Activated CD4-positive, alpha-beta T cell treated with anti-CD3 and anti-CD28 coated beads for 4 hours (primary cell): ENCODE results near the gene PLA2G4E.

Experiments used
- DNase-seq, 2 donors: peaks; one replicate each; pipeline ENCODE4 v3.0.0-alpha.2; 2020

The PLA2G4E gene

DNA sequence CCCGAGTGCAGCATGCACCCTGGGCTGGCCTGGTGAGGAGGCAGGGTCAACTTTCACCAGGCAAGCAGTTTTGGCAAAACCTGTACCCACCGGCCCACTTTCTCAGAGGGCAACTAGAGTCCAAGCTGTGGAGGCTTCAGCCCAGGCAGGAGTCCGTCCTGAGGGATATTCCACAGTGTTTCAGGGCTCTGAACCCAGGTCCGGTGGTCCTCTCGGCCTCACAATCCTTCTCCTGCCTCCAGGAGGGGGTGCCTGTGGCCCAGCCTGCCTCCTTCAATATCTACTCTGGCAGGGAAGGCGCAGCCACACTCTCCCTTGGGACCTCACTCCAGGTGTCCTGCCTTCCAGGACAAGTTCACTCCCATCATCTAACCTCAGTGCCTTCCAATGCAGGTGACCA lies 3.9 kb downstream of the PLA2G4E start:
- DNase-seq = no peak

DNA sequence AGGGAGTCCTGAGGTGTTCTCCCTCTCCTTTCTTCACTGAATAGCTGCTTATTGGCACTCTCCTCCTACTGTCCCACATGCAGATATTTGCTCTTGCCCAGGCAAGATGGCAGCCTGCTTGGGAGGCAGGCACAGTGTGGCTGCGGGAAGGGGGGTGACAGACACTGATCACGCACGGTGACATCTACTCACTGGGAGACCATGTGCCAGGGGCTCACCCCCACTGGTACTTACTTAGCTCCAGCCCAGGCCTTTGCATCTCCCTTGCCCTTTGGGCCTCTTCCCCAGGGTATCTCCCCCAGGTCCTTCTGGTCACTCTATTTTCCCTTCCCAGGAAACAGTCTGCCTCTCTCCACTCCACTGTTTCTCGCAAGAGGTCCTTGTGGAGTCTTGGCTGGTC lies 6.4 kb downstream of the PLA2G4E start:
- no peak for DNase-seq

- DNase-seq = no peak
Measured at GRCh38 chr15:42012928-42013482, 7.8 kb downstream of the PLA2G4E start.

GRCh38 chr15:42012241-42012640 lies 8.6 kb downstream of the PLA2G4E start:
- DNase-seq = no peak

DNA sequence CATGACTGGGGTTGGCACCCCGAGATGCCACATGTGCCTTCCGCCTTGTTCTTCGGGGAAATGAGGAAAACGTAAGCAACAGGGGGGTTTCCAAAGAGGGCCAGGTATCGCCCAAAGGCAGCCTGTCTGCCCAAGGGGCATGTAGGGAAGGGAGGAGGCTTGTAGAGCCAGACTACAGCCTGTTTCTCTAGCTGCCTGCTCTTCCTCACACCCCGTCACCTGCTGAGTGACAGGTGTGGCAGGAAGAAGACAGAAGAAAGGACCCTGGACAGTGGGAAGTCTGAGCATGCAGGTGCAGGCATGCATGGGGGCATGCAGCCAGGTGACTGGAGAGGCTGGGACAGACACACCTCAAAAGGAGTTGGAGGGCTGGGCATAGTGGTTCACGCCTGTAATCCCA lies 9.8 kb downstream of the PLA2G4E start:
- no peak for DNase-seq

GRCh38 chr15:42010434-42010833 lies 10.4 kb downstream of the PLA2G4E start:
- DNase-seq = no peak

GRCh38 chr15:42009474-42009873 lies 11.4 kb downstream of the PLA2G4E start:
- DNase-seq = no peak

DNA sequence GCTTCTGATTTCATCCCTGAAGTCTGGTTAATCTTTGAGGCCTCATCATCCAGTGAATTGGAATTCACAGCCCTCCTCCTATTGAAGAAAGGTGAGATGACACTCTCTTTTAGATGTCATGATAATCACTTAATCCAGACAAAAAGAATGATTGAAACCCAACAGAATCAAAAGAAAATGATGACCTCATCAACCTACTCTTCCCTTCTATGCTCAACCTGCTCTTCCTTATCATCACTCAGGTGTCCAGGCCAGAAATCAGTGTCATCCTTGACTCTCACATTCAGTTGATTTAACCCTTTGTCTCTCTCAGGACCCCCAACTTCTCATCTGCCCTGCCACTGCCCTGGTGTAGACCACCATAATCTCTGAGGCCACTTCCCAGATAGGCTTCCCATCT lies 11.8 kb downstream of the PLA2G4E start:
- DNase-seq = no peak

DNA sequence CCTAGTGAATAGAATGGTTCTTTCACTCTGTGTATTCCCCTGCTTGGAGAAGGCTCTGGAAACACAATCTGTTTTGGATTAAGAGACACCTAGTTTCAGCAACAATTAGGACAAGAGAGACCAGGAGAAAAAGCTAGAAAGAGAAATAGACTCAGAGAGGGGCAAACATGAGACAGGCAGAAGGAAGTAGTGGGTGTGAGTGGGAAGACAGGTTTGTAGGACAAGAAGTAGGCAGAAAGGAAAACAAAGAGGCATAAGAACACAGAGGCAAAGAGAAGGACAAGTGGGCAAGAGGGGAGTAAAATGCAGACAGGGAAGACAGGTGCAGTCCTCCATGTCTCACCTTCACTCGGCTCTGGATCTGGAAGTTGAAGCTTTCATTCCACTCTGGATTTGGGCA lies 13.5 kb downstream of the PLA2G4E start:
- DNase-seq = no peak

DNA sequence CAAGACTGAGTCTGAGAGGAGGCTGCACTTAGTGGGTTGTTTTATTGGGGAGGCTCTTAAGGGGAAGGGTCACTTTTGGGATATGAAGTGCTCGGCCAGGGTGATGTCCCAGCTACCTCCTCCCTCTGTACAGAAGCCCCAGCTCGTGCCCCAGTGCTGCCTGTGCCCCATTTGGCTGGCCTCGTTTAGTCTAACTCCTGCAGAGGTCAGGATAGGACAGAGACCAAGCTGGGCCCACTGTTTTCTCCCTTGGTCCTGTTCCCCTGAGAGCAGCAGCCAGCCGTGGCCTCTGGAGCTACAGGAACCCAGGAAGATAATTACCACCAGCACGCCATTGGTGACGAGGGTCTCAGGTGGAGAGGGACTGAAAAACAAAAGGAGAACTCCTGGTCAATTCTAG lies 18.5 kb downstream of the PLA2G4E start:
- DNase-seq = no peak

- no peak for DNase-seq
Measured at GRCh38 chr15:42001236-42001635, 19.6 kb downstream of the PLA2G4E start.

- DNase-seq = no peak
Measured at GRCh38 chr15:41999290-42000285, 21.3 kb downstream of the PLA2G4E start.

- no peak for DNase-seq
Measured at GRCh38 chr15:41997845-41998244, 23.0 kb downstream of the PLA2G4E start.

DNA sequence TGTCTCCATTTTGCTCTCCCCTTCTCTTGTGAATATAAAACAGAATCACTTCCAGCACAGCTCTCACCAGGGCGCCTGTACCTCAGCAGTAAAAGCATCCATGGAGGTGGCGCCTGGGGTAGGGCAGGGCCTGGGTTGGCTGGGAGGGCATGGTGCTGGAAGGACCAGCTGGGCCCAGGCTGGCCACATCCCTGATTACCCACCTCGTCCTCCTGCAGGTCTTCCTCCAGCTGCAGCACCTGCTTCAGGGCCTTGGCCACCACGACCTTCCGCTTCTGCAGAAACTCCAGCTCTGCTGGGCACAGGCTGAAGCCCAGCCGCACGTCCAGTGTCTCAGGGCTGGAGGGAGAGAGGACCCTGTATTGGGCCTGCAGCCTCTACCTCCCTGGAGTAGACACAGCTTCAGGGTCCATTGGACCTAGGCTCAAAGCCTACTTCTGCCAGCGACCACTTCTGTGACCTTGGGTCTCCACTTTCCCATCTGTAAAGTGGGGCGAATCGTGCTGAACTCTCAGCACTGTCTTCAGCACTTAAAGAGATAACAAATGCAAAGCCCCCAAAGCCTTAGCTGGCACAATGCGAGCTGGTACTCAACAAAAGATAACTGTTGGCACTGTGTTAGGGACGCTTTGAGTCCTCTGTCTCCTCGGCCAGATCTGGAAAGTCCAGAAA lies 23.8 kb downstream of the PLA2G4E start:
- DNase-seq = no peak

GRCh38 chr15:41996376-41996775 lies 24.5 kb downstream of the PLA2G4E start:
- no peak for DNase-seq

DNA sequence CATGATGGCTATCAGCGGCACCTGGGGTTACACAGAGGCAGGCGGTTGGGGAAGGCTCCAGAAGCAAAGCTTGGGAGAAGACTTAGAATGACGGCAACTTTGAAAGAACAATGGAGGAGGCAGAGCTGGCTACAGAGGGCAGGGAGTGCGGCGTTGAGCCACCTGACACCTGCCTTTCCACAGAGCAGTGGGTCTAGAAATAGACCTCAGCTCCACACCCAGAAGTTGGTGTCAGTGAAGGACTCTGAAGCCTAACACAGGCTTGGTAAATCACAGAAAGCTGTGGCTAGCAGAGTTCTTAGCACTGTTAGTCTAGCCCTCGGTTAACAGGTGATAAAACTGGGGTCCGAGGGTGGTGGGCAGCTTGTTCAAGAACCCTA lies 25.4 kb downstream of the PLA2G4E start:
- DNase-seq = no peak

- DNase-seq = no peak
Measured at GRCh38 chr15:41994772-41995475, 25.9 kb downstream of the PLA2G4E start.

GRCh38 chr15:41994171-41994650 lies 26.6 kb downstream of the PLA2G4E start:
- DNase-seq = no peak

DNA sequence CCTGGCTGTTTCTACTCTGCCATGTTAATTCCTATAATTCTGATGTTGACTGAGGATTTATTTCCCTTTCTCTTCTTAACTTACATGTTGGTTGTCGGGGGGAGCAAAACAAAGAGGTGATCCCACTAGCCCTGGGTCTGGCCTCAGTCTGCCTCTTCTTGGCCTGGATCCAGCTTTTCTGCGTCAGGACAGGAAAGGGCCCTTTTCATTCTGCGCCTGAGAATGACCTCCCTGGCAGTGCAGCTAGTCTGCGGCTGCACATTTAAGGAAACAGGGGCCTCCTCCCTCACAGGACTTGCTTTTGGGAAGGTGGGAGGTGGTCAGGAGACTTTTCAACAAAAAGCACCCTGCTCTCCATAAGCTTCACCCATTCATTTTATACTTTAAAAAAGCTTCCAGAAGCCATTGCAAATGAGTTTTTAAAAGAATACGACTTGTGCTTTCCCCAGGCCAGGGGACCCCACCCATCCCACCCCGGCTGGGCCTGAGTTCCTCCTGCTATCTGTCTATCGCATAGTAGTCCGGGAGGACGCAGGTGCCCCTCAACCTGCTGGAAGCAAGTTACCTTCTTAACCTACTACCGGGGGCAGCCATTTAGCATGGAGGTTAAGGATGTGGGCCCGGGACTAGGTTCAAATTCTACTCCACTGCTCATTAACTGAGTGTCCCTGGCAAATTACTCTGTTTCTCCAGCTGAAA lies 27.2 kb downstream of the PLA2G4E start:
- DNase-seq = no peak

DNA sequence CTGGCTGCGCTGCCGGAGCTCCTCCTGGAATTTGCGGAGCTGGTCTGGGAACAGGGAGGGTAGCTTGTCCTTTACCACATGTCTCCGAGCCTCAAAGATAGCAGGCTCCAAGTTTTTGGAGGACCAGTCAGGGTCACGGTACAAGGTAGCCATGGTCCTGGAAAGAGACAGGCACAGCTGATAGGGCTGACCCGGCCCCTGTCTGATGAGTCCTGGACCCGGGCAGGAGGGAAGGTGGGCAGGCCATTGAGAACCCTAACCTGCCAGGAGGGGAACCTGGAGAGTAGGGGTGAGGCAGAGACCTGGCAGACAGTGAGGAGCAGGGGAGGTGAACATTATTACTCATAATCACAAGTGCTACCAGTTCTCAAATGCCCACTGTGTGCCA lies 28.0 kb downstream of the PLA2G4E start:
- no peak for DNase-seq

DNA sequence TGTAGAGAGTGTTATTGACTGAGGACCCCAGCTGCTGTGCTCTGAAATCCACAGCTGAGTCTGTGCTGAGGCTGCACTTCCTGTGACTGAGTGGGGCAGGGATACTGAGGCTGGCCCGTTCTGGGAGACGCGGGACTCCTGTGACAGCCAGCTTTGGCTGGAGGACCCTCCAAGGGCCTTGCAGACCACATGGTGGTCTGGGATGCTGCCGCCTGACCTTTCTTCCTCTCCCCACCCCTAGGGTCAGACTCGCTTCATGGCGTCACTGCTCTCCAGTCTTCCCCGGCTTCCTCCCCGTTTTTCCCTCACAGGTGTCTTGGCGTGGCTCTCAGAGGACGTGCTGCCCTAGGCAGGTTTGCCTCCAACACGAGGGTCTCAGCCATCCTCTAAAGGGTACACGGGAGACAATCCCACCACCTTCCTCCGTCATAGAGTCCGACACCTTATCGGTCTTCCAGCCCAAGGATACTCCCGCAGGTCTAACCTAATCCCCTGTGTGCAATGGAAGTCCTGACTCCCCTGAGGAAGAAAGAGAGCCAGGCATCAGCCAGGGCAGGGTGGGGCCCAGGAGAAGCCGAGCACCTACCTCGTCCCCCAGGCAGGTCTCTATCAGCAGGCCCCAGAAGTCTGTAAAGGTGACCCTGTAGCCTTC lies 28.6 kb downstream of the PLA2G4E start:
- DNase-seq = no peak

GRCh38 chr15:41990691-41991090 lies 30.2 kb downstream of the PLA2G4E start:
- no peak for DNase-seq
